OCI-LY7 (cell line): ENCODE measurements around the gene DAPK1.

ENCODE experiments used
- CTCF ChIP-seq: fragments of 200-600 bp; sonication (generic); conservative IDR thresholded peaks from 2 replicates; pipeline ENCODE4 v1.5.1; 2014; ENCODE audit warnings: mild to moderate bottlenecking, antibody characterized with exemption, low read length, moderate library complexity, mixed read lengths
- EZH2phosphoT487 ChIP-seq: fragments of 200-600 bp; sonication (generic); IDR thresholded peaks from 2 replicates; pipeline ENCODE4 v1.6.1; 2018; ENCODE audit warnings: low read depth, borderline replicate concordance, mild to moderate bottlenecking, mixed run types, antibody characterized with exemption, low read length, moderate library complexity, mixed read lengths

GRCh38 chr9:87610200-87611155, 112.8 kb downstream of the DAPK1 start:
- TF ChIP-seq CTCF: no peak
- TF ChIP-seq EZH2phosphoT487: no peak
